Duodenal mucosa (tissue), 2 donors: ENCODE measurements around the gene CALHM1.

Experiments
- H3K27ac ChIP-seq: one replicate; pipeline ENCODE4 v1.7.0; 2013; ENCODE audit warnings: low read depth, low read length
- H3K27me3 ChIP-seq, 2 donors: one replicate each; pipeline ENCODE4 v1.7.0; 2013; ENCODE audit warnings: low read length in 2 of 2, control low read depth in 1 of 2; ENCODE audit not compliant: insufficient read depth in 2 of 2, control insufficient read depth in 1 of 2
- H3K36me3 ChIP-seq, 2 donors: one replicate each; pipeline ENCODE4 v1.7.0; 2013; ENCODE audit warnings: low read length in 2 of 2, control low read depth in 1 of 2; ENCODE audit not compliant: insufficient read depth in 2 of 2, control insufficient read depth in 1 of 2
- H3K4me1 ChIP-seq, 2 donors: one replicate each; pipeline ENCODE4 v1.7.0; 2013; ENCODE audit warnings: low read length in 2 of 2, control low read depth in 1 of 2; ENCODE audit not compliant: insufficient read depth in 2 of 2, control insufficient read depth in 1 of 2
- H3K4me3 ChIP-seq, 2 donors: one replicate each; pipeline ENCODE4 v1.7.0; 2013; ENCODE audit warnings: low read length in 2 of 2, low read depth in 1 of 2
- H3K9ac ChIP-seq, 2 donors: one replicate each; pipeline ENCODE4 v1.7.0; 2013; ENCODE audit warnings: low read length in 2 of 2, low read depth in 1 of 2
- H3K9me3 ChIP-seq, 2 donors: one replicate each; pipeline ENCODE4 v1.7.0; 2013; ENCODE audit warnings: low read length in 2 of 2, control low read depth in 1 of 2; ENCODE audit not compliant: control insufficient read depth in 1 of 2

CALHM1 gene

DNA sequence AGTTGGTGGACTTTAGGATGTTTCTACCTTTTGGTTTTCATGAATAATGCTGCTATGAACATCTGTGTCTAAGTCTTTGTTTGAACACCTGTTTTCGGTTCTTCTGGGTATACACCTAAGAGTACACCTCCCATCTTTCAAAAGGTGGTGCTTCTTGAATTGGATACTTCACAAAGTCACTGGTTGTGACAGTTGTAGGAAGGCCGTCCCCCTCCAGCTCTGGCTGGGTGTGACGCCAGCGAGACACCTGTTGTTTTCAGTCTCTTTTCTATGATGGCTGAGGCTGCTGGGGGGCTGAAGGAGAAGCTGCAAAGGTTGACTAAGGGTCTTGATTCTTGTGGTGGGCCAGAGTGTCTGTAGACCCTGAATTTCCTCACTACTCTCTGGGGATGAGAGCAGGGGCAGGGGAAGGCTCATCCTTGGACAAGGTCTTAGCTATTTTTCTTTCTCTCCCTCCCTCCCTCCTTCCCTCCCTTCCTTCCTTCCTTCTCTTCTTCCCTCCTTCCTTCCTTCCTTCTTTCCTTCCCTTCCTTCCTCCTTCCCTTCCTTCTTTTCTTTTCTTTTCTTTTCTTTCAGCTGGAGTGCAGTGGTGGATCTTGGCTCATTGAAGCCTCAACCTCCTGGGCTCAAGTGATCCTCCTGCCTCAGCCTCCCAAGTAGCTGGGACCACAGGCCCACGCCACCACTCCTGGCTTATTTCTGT, 40.4 kb upstream of the CALHM1 start:
- no peak overlapping the region for H3K27ac ChIP-seq
- H3K27me3 ChIP-seq, result peaks cover 10% of the 10 kb centered on the region in 2 donors
- no peaks in the 10 kb centered on the region for H3K9me3 ChIP-seq

DNA sequence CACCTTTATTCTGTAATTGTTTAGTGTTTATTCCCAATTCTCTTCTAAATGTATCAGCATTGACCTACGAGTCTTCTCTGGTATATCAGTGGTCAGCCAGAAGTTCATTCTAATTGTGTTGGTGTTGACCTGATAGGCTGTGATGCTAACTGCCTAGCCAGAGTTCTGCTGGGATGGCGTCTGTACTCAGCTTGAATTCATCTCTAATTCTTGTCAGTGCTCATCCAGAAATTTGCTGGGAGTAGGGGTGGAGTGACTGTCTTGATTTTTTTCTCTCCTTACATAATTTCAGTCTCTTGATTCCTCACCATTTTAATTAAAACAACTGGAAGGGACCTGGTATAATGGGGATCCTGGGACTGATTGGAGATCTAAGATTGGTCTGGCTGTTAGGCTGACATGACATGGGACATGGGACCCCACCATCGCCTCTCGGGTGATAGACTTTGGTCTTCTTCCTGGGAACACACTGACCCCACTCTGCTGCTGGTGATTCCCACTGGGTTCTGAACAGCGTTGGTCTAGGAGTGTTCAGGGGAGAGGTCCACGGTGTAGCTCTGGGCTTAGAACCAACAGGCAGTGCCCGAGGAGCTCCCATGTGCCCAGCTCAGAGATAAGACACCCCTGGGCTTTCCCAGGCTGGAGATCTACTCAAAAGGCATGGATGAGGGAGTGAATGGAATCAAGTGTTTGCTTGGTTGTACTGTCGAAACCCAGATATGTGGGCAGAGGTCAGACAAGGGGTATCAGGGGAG, 38.6 kb upstream of the CALHM1 start:
- Histone ChIP-seq H3K4me1 (peaks cover 21 to 23% of the 10 kb centered on the region in 2 donors), H3K27ac (no peak overlapping the region), H3K4me3 (no peak overlapping the region), H3K9ac (no peak overlapping the region), H3K27me3 (peaks cover 10 to 18% of the 10 kb centered on the region in 2 donors), H3K9me3 (no peaks in the 10 kb centered on the region), H3K36me3 (no peaks in the 10 kb centered on the region)

More for the DNA sequence above, 40.4 kb upstream of the CALHM1 start:
- Histone ChIP-seq H3K9ac (no peak overlapping the region), H3K4me3 (no peak overlapping the region), H3K4me1 (peaks cover 16 to 25% of the 10 kb centered on the region in 2 donors), H3K36me3 (no peaks in the 10 kb centered on the region)

DNA sequence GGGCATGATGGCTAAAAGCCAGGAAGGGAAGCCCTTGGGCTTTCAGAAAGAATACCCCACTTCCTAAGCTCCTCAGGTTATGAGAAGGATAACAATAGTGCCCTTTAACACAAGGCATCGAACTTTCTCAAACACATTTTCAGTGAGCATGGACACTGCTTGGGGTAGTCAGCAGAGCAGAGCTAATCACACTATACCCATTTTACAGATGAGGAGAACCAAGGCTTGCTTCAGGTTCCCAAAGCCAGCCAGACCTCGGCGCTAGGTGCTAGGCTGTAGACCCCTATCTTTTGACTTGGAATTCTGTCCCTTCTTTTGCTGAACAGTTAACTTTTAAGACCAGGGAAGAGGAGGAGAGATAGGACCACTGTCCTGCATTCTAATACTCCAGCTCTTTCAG, 36.6 kb upstream of the CALHM1 start:
- H3K4me1 ChIP-seq, result peaks cover 13 to 14% of the 10 kb centered on the region in 2 donors
- H3K9ac ChIP-seq, result no peak overlapping the region
- H3K36me3 ChIP-seq, result no peaks in the 10 kb centered on the region
- no peak overlapping the region for H3K27ac ChIP-seq
- peak overlapping the region in 1 of 2 donors; percentile 58 for H3K4me3 ChIP-seq
- H3K27me3 ChIP-seq, result peaks cover 10 to 18% of the 10 kb centered on the region in 2 donors
- no peaks in the 10 kb centered on the region for H3K9me3 ChIP-seq

DNA sequence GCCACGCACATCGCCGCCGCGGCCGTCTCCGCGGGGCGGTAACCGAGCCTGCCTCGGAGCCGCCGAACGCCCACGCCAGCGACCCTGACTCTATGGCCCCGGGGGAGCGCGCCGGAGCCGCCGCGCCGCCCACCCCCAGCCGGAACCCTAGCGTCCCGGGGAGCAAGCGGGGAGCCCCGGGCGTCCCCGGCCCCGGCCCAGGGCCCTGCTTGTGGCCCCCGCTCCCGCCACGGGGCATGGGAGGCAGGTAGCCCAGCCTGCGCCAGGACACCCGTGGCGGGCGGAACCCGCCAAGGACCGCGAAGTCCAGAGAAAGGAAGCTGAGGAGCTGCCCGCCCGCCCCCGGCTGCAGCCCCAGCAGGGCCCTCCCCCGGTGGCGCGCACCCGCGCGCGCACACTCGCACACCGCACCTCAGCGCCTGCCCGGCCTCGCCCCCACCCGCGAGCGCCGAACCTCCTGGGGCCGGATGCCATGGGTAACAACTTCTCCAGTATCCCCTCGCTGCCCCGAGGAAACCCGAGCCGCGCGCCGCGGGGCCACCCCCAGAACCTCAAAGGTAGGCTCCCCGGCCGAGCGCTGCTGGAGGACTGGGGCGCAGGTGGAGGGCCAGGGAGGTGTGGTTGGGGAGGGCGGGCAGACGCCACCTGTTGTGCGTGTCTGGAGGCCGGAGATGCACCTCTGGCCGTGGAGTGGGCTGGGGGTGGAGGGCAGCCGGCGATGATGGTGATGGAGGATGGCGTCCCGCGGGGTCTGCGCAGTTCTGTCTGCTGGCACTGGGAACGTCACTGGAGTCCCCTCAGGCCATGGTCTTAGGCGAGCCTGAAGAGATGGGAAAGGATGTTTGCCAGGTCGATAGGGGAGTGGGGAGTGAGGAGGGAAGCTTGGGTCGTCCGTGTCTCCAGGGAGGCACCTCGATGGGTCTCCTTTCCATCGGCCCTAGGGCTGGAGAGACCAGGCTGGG, 35.5 kb upstream of the CALHM1 start:
- Histone ChIP-seq H3K4me1 (peaks cover 4 to 5% of the 10 kb centered on the region in 2 donors), H3K4me3 (peak overlapping the region; percentile 63 to 67), H3K36me3 (no peaks in the 10 kb centered on the region), H3K9ac (peak overlapping the region in 1 of 2 donors; percentile 18), H3K9me3 (no peaks in the 10 kb centered on the region), H3K27ac (no peak overlapping the region), H3K27me3 (peaks cover 10 to 18% of the 10 kb centered on the region in 2 donors)

DNA sequence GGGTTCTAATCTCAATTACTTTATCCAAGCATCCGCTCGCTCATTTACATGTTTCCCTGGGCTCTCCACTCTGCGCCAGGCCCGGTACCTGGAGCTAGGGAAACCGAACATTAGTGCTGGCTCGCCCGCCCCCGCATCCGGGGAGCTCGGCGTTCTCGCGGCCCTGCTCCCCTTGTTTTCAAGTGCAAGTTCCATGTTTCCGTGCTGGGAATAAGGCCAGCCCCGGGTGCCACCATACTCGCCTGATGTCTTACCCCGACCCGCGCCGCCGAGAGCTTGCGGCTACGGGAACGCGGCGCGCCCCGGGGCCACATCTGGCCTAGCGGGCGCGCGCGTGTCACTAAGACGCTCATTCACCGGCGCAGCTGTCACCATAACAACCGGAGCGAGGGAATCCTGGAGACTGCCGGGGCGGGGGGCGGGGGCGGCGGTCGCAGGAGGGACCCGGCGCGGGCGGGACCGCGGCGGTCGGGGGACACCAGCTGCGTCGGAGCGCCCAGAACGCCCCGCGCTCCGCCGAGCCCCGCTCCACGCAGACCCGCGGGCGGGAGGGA, 34.7 kb upstream of the CALHM1 start, which contains the start of gene NEURL1:
TSS of gene NEURL1 (plus strand) at position 344 of the 554 bp plus-strand sequence. CDS start 683 bp downstream, outside the sequence.
- Histone ChIP-seq H3K9ac (peak within 1 kb of the TSS in 1 of 2 donors; percentile 18), H3K27ac (no peak within 1 kb of the TSS)

DNA sequence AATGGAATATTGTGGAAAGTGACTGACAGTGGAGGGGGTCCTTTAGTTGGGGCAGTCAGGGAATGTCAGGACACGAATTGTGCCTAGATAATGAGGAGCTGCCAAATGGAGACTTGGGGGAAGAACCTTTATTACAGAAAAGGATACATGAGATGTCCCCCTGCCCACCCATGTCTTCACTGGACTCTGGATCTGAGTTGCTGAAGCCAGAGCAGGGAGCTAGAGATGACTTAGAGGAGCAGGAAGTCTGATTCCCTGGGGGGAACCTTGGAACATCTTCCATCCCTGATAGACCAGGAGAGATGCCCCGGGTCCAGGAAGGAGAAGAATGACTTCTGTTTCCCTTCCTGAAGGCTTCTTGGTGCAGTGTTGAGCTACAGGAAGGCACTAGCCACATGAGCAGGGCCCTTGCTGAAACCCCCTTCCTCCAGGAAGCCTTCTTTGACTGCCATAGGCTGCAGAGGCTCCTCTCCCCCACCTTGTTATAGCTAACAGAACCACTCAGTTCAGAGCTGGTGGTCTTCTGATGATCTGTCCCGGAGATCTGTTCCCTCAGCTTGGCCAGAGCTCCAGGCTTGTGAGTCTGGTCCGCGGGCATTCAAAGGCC, 34.1 kb upstream of the CALHM1 start:
- H3K9ac ChIP-seq, result no peak overlapping the region
- H3K27me3 ChIP-seq, result peaks cover 10 to 18% of the 10 kb centered on the region in 2 donors
- H3K4me1 ChIP-seq, result peaks cover 3 to 5% of the 10 kb centered on the region in 2 donors
- H3K27ac ChIP-seq, result no peak overlapping the region
- H3K36me3 ChIP-seq, result no peaks in the 10 kb centered on the region
- H3K4me3 ChIP-seq, result peak overlapping the region; percentile 58 to 67
- no peaks in the 10 kb centered on the region for H3K9me3 ChIP-seq

More for the DNA sequence above, 34.7 kb upstream of the CALHM1 start, which contains the start of gene NEURL1:
- Histone ChIP-seq H3K4me1 (peaks cover 3 to 5% of the 10 kb centered on the region in 2 donors), H3K9me3 (no peaks in the 10 kb centered on the region), H3K27me3 (peaks cover 10 to 18% of the 10 kb centered on the region in 2 donors), H3K36me3 (no peaks in the 10 kb centered on the region), H3K4me3 (peak within 1 kb of the TSS; percentile 63 to 67)

DNA sequence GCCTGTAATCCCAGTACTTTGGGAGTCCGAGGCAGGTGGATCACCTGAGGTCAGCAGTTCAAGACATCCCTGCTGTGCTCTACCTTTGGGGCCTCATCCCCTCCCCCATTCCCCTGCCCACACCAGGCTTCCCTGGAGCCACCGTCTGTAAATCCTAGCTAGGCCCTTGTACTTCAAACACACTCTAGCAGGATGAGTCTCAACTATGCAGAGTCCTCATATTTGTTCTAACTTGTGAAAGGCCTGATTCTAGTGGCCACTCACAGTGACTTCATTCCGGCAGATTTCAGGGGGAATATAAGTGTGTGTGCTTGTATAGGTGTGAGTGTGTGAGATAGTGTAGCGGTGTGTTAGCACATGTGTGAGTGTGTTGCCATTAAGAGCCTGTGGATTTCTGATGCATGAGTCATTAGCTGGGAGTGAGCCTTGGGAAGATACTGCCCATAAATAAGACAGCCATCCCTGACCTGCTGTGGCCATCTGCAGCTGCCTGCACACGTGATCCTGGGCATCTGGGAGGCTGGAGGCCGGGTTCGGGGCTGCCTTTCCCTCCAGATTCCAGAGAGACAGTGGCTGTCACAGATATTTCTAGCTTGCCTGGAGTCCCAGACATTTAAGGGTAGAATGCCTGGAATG, 33.1 kb upstream of the CALHM1 start:
- Histone ChIP-seq H3K9ac (no peak overlapping the region), H3K4me1 (peaks cover 3 to 5% of the 10 kb centered on the region in 2 donors), H3K36me3 (no peaks in the 10 kb centered on the region), H3K27me3 (peaks cover 10 to 18% of the 10 kb centered on the region in 2 donors), H3K4me3 (no peak overlapping the region), H3K9me3 (no peaks in the 10 kb centered on the region), H3K27ac (no peak overlapping the region)

DNA sequence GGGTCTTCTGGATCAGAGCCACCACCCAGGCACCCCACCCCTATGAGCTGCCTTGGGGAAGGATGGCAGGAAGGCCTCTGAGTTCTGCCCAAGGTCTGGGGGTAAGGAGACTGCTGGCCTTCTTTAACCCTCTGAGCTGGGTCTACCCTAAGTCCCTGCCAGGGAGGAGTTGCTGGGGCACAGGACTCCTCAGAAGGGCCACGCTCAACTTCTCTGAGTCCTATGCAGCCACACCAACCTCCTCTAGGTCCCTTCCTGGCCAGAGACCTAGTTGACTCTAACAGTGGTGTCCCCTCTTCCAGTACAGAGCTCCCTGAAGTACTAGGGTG, 32.2 kb upstream of the CALHM1 start:
- H3K4me3 ChIP-seq, result no peak overlapping the region
- H3K27me3 ChIP-seq, result peaks cover 10 to 18% of the 10 kb centered on the region in 2 donors
- no peaks in the 10 kb centered on the region for H3K36me3 ChIP-seq
- H3K9me3 ChIP-seq, result no peaks in the 10 kb centered on the region
- no peak overlapping the region for H3K27ac ChIP-seq
- H3K4me1 ChIP-seq, result peaks cover 3 to 5% of the 10 kb centered on the region in 2 donors
- no peak overlapping the region for H3K9ac ChIP-seq

DNA sequence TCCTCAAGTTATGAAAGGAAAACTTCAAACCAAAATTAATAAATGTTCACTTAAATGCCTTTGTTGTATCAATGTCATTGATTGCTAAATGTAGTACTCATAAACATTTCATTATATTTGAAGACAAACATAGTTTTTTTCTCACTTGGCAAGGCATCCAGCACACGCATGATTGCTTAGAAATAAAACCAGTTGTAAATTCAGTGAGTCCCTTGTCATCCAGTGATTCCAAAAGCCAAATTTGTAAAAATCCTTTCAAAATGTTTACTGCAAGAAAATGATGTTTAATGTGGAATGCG, 28.7 kb upstream of the CALHM1 start:
- Histone ChIP-seq H3K4me3 (no peak overlapping the region), H3K9me3 (no peaks in the 10 kb centered on the region), H3K27ac (no peak overlapping the region), H3K27me3 (no peaks in the 10 kb centered on the region), H3K4me1 (no peaks in the 10 kb centered on the region), H3K9ac (no peak overlapping the region), H3K36me3 (no peaks in the 10 kb centered on the region)
